Gastrocnemius medialis (tissue), 4 donors: ENCODE data around the gene GAGE10. TPM values are rescaled to one million over a fixed set of nuclear protein-coding genes. Genes with fewer than 3 reads are reported as not detected.
"Not testable (repeated sequence)": the region's sequence is repeated elsewhere in the genome, so short reads cannot be mapped to it uniquely, and the experiment has no call there.

ENCODE experiments used
- ATAC-seq, 2 donors: fragments of 150-250 bp; one replicate each; pipeline ENCODE4 v1.9.1; 2016
- DNase-seq, 2 donors: peaks; one replicate each; pipeline ENCODE4 v3.0.0-alpha.2; 2019
- H3K27ac ChIP-seq, 4 donors: fragments of 200-600 bp; sonication (generic); 1 replicate in 1 of 4; 2 replicates in 3 of 4; pipeline ENCODE4 v1.5.1; 2016 to 2018; ENCODE audit warnings: mild to moderate bottlenecking in 2 of 4, moderate library complexity in 1 of 4
- H3K27me3 ChIP-seq, 3 donors: fragments of 200-600 bp; sonication (generic) in 2 of 3; 1 replicate in 1 of 3; 2 replicates in 2 of 3; pipeline versions ENCODE4 v1.5.1 to v1.6.0; 2016 to 2019; ENCODE audit warnings: mild to moderate bottlenecking in 1 of 3, moderate library complexity in 1 of 3
- H3K36me3 ChIP-seq, 2 donors: fragments of 200-600 bp; sonication (generic) in 1 of 2; one replicate each; pipeline ENCODE4 v1.5.1; 2017 to 2018
- H3K4me1 ChIP-seq, 2 donors: fragments of 200-600 bp; sonication (generic) in 1 of 2; one replicate each; pipeline ENCODE4 v1.5.1; 2016 to 2017; ENCODE audit warnings: mild to moderate bottlenecking in 2 of 2
- H3K4me3 ChIP-seq, 4 donors: fragments of 200-600 bp; sonication (generic) in 3 of 4; 1 replicate in 1 of 4; 2 replicates in 3 of 4; pipeline ENCODE4 v1.5.1; 2016 to 2019; ENCODE audit warnings: mild to moderate bottlenecking in 2 of 4
- H3K9me3 ChIP-seq, 3 donors: fragments of 200-600 bp; sonication (generic) in 2 of 3; 1 replicate in 1 of 3; 2 replicates in 2 of 3; pipeline ENCODE4 v1.5.1; 2016 to 2019
- CTCF ChIP-seq, 5 experiments: fragments of 450-650 bp in 3 of 5; fragments of 200-600 bp in 2 of 5; sonication (generic) in 2 of 5; IDR thresholded peaks in 4 of 5; conservative IDR thresholded peaks in 1 of 5; 1 replicate in 4 of 5; 2 replicates in 1 of 5; pipeline ENCODE4 v1.5.1; 2016 to 2019; ENCODE audit warnings: antibody characterized with exemption in 5 of 5, mild to moderate bottlenecking in 3 of 5, moderate library complexity in 3 of 5
- POLR2A ChIP-seq, 2 donors: fragments of 450-650 bp; IDR thresholded peaks; one replicate each; pipeline ENCODE4 v1.6.1; 2017; ENCODE audit warnings: antibody characterized with exemption in 2 of 2, mild to moderate bottlenecking in 2 of 2, moderate library complexity in 2 of 2
- in situ Hi-C, 4 donors: fragments of 200-750 bp; cut with MboI; loops; one replicate each; pipeline versions ENCODE4 v1.15.0 to v1.8.0; 2017; ENCODE audit warnings: low sequenced_read_pairs in 4 of 4
- intact Hi-C: fragments of 100-400 bp; cut with DNase I; formaldehyde crosslinking; loops from one replicate; pipeline ENCODE4 v1.15.1; 2023; ENCODE audit warnings: low total_unique reads
- total RNA-seq, 4 donors: library from RNA; depleted of rRNA; stranded (reverse); fragments of >200 nt; gene quantifications; one replicate each; pipeline versions ENCODE4 v1.1.0 to v1.2.3, GENCODE V29; 2016

GAGE10 gene
- total RNA-seq, 4 donors from 2014 or later: not detected

- no peak for DNase-seq
- no peaks in the 10 kb centered on the region for H3K36me3 ChIP-seq
- H3K4me3 ChIP-seq: no peak overlapping the region
- intact Hi-C loops (no loop called here), in situ Hi-C loops (no loop called here)
- no peaks in the 10 kb centered on the region for H3K4me1 ChIP-seq
- TF ChIP-seq CTCF (IDR thresholded peaks at IDR 0.05 in 4 of 5, conservative IDR thresholded peaks at IDR 0.05 in 1 of 5) (no peak), POLR2A (IDR thresholded peaks at IDR 0.05) (no peak)
- H3K27ac ChIP-seq: no peak overlapping the region
- no peaks in the 10 kb centered on the region for H3K9me3 ChIP-seq
- ATAC-seq: no peak
- no peaks in the 10 kb centered on the region for H3K27me3 ChIP-seq
Measured at GRCh38 chrX:49312176-49312575, 8.7 kb downstream of the GAGE10 start.

GRCh38 chrX:49316085-49316484 lies 12.6 kb downstream of the GAGE10 start:
- TF ChIP-seq POLR2A (IDR thresholded peaks at IDR 0.05) (no peak), CTCF (IDR thresholded peaks at IDR 0.05 in 4 of 5, conservative IDR thresholded peaks at IDR 0.05 in 1 of 5) (no peak)
- ATAC-seq (no peak), DNase-seq (no peak)
- no peak overlapping the region for H3K27ac ChIP-seq
- H3K36me3 ChIP-seq: no peaks in the 10 kb centered on the region
- H3K4me1 ChIP-seq: no peaks in the 10 kb centered on the region
- in situ Hi-C loops: no loop called here
- intact Hi-C loops: no loop called here
- H3K27me3 ChIP-seq: no peaks in the 10 kb centered on the region
- H3K9me3 ChIP-seq: no peaks in the 10 kb centered on the region
- H3K4me3 ChIP-seq: no peak overlapping the region

GRCh38 chrX:49321737-49322136 lies 18.3 kb downstream of the GAGE10 start, which contains the start of gene GAGE12J:
GAGE12J (plus strand) TSS chrX:49322037; CDS start chrX:49323194, 1,157 bp downstream.
- H3K27me3 ChIP-seq, H3K27ac ChIP-seq, H3K4me3 ChIP-seq, intact Hi-C loops, ATAC-seq, in situ Hi-C loops, H3K4me1 ChIP-seq, H3K9me3 ChIP-seq, H3K36me3 ChIP-seq, DNase-seq: not testable (repeated sequence)

- H3K4me3 ChIP-seq, in situ Hi-C loops, intact Hi-C loops, H3K36me3 ChIP-seq, ATAC-seq, H3K27me3 ChIP-seq, H3K4me1 ChIP-seq, H3K27ac ChIP-seq, DNase-seq, H3K9me3 ChIP-seq: not testable (repeated sequence)
Measured at GRCh38 chrX:49322266-49322665, 18.8 kb downstream of the GAGE10 start.

GRCh38 chrX:49323735-49324134 lies 20.3 kb downstream of the GAGE10 start:
- DNase-seq, intact Hi-C loops, H3K9me3 ChIP-seq, in situ Hi-C loops, H3K27me3 ChIP-seq, H3K27ac ChIP-seq, H3K4me1 ChIP-seq, H3K36me3 ChIP-seq, H3K4me3 ChIP-seq, ATAC-seq: not testable (repeated sequence)

- H3K27me3 ChIP-seq, DNase-seq, in situ Hi-C loops, intact Hi-C loops, H3K27ac ChIP-seq, ATAC-seq, H3K9me3 ChIP-seq, H3K4me3 ChIP-seq, H3K36me3 ChIP-seq, H3K4me1 ChIP-seq: not testable (repeated sequence)
Measured at GRCh38 chrX:49330421-49330820, 27.0 kb downstream of the GAGE10 start.

- ATAC-seq, H3K27me3 ChIP-seq, H3K4me3 ChIP-seq, H3K27ac ChIP-seq, in situ Hi-C loops, intact Hi-C loops, H3K4me1 ChIP-seq, DNase-seq, H3K36me3 ChIP-seq, H3K9me3 ChIP-seq: not testable (repeated sequence)
Measured at GRCh38 chrX:49331282-49331681, 27.8 kb downstream of the GAGE10 start, which contains the start of gene GAGE13. GAGE13 (plus strand) TSS chrX:49331582; CDS start chrX:49332738, 1,156 bp downstream.

- intact Hi-C loops, ATAC-seq, DNase-seq, H3K27ac ChIP-seq, H3K9me3 ChIP-seq, H3K36me3 ChIP-seq, in situ Hi-C loops, H3K4me1 ChIP-seq, H3K4me3 ChIP-seq, H3K27me3 ChIP-seq: not testable (repeated sequence)
Measured at GRCh38 chrX:49331841-49332240, 28.4 kb downstream of the GAGE10 start.

GRCh38 chrX:49341449-49341848 lies 38.0 kb downstream of the GAGE10 start:
- H3K27me3 ChIP-seq, H3K4me1 ChIP-seq, H3K27ac ChIP-seq, H3K36me3 ChIP-seq, intact Hi-C loops, H3K4me3 ChIP-seq, DNase-seq, in situ Hi-C loops, H3K9me3 ChIP-seq, ATAC-seq: not testable (repeated sequence)

- H3K27ac ChIP-seq, in situ Hi-C loops, H3K4me3 ChIP-seq, H3K27me3 ChIP-seq, DNase-seq, intact Hi-C loops, H3K9me3 ChIP-seq, H3K4me1 ChIP-seq, H3K36me3 ChIP-seq, ATAC-seq: not testable (repeated sequence)
Measured at GRCh38 chrX:49344496-49345175, 41.2 kb downstream of the GAGE10 start.
